ENCODE data around the gene KIF12.

KIF12 gene

DNA sequence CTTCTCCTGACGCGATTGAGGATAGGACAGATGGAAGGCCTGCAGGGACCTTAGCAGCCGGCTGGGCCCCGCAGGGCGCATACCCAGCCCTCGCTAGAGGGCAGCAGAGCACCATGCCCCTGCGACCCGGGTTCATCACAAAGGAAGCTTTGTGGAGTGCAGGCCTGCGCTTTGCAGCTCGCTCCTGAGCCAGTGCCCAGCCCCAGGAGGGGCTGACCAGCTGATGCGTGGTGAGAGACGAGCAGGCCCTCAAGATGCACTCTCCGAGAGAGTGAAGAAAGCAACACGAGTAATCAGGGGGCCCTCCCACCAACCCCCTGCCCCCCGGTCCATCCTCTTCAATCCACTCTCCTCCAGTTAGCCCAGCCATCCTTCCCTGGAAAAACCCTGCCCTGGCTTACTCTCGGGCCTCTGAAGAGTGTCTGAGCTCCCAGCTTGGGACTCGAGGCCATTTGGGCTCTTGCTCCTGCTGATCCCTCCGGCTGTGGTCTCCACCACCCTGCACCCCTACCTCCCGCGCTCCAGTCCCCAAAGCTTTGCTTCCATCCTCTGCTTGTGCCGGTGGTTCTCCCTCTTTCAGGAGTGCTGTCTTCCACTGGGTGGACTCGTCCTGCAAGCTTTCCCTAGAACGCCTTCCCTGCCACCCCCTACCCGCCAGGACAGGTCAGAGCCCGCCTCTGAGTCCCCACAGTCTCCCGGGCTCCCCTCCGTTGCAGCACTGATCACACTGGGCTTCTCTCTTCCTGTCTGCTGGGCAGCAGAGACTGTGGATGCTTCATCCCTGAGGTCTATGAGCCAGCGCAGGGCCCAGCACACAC, 9.1 kb upstream of the KIF12 start:
- peak; percentile 22 for DNase-seq (ENCODE audit: low read depth, low spot score)
- H3K27ac ChIP-seq: no peak overlapping the region

DNA sequence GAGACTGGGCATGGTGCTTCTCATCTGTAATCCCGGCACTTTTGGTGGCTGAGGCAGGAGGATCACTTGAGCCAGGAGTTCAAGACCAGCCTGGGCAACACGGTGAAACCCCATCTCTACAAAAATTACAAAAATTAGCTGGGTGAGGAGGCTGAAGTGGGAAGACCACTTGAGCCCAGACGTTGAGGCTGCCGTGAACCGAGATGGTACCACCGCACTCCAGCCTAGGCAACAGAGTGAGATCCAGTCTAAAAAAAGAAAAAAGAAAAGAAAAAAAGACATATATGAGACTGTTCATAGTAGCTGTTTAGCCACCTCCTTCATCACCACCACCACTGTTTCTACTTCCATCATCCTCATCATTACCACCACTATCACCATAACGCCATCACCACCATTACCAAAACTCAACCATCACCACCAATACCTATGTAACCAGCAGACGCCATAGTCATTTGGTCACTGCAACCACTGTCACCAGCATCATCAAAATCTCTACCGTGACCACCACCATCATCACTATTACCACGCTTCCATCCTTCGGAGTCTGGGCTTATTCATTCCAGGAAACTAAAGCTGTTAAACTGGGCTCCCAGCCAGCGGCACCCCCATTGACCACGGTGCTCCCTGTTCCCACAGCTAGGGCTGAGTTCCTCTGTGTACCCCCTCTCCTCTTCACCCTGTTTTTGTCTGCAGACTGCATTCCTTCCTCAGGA, 8.4 kb upstream of the KIF12 start:
- DNase-seq (ENCODE audit: low read depth, low spot score): no peak
- no peak overlapping the region for H3K27ac ChIP-seq

- DNase-seq (ENCODE audit: low read depth, low spot score): no peak
- no peak overlapping the region for H3K27ac ChIP-seq
Measured at GRCh38 chr9:114105236-114105635, 6.1 kb upstream of the KIF12 start.

DNA sequence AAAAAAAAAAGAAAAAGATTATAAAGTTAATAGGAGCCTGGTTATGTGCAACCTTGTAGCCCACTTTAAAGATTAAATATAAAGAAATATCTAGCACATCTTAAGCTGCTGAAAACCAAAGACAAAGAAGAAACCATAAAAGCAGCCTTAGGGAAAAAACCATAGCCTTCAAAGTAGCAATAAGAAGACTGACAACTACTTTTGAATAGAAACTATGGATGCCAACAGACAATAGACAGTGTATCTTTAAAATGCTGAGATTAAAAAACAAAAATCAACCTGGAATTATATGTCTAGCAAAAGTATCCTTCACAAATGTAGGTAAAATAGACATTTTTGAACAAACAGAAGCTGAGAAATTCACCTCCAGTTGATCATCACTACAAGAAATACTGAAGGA, 3.4 kb upstream of the KIF12 start:
- DNase-seq (ENCODE audit: low read depth, low spot score): no peak
- H3K27ac ChIP-seq: no peak overlapping the region

DNA sequence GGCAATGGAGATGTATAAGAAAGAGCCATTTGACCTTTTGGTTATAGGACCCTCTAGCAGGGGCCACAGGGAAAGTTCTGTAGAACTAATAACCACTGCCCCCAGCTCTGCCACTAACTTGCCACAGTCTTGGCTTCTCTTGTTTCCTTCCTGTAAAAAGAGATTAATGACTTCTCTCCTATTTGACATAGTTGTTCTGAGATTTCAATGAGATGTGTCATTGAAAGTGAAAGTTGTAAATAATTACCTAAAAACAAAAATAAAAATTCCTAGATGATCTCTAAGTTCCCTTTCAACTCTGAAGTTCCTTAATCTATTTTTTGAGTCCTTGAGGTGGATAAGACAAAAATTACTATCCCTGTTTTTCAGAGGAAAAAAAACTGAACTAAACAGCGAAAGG, 1.4 kb upstream of the KIF12 start:
- no peak overlapping the region for H3K27ac ChIP-seq
- DNase-seq (ENCODE audit: low read depth, low spot score): no peak

- DNase-seq (ENCODE audit: low read depth, low spot score): no peak
- no peak overlapping the region for H3K27ac ChIP-seq
Measured at GRCh38 chr9:114099669-114100270, 678 bp upstream of the KIF12 start.

DNA sequence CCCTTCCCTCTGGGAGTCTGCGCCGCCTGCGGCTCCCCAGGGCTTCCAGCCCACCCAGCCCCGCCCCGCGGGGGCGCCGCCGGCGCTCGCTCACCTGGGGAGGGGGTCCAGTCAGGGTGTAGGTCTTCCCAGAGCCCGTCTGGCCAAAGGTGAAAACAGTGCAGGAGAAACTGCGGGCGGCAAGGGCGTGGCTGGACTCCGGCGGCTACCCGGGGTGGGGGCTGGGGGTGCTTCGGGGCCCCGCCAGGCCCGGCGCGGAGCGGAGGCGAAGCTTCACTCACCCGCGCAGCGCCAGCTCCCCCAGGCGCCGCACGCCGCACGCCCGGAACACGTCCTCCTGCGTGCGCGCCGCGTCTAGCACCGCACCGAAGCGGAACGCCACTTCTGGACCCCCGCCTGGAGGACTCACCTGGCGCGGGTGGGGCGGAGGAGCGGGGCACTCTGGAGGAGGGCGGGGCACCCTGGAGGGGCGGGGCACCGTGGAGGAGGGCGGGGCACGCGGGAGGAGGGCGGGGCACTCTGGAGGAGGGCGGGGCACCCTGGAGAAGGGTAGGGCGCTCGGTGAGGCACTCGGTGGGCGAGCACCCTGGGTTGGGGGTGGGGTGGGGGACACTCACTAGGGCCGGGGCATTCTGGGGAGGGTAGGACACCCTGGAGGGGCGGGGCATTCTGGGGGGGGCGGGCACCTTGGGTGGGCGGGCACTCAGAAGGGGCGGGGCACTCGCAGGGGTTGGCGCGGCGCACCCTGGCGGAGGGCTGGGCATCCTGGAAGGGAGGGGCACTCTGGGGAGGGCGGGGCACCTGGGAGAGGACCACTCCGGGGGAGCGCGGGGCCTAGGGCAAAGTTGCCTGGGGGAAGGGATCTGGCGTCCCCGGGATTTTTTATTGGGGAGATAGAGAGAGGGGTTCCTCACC, 814 bp downstream of the KIF12 start:
- H3K27ac ChIP-seq: no peak overlapping the region
- no peak for DNase-seq (ENCODE audit: low read depth, low spot score)

DNA sequence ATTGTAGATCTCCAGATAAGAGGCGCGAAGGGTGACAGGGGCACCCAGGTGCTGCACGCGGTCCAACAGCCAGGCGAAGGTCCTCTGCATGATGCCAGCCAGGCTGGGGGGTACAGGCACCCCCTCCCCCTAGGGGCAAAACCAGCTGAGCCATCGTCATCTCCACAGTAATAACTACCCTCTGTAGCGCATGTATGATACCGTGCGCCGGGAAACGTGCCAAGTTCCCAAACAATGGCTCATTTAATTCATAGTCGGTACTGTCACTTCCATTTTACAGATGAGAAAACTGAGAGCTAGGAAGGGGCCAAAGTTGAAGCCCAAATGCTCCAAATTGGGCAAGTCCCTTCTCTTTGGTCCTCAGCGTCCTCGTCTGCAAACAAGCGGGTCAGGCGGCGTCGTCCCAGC, 1.5 kb downstream of the KIF12 start:
- DNase-seq (ENCODE audit: low read depth, low spot score): no peak
- no peak overlapping the region for H3K27ac ChIP-seq

- no peak overlapping the region for H3K27ac ChIP-seq
- no peak for DNase-seq (ENCODE audit: low read depth, low spot score)
Measured at GRCh38 chr9:114096866-114097612, 2.1 kb downstream of the KIF12 start.

- H3K27ac ChIP-seq: no peak overlapping the region
- no peak for DNase-seq (ENCODE audit: low read depth, low spot score)
Measured at GRCh38 chr9:114096041-114096511, 3.0 kb downstream of the KIF12 start.

DNA sequence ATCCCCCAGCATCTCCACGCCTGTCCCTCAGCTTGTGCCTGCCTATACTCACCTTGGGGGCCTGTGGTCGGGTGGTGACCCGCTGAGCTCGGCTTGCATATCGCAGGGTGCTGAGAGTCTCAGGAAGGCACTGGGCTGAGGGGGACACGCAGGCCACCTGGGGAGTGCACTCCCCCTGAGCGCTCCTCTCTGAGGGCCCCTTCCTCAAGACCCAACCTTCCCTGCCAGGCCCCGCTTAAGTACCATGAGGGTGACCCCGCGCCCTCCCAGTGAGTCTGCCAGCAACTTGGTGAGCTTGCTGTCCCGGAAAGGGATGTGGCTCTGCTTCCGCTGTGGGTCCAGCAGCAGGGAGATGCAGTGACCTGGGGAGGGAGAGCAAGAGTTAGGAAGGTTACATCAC, 4.1 kb downstream of the KIF12 start:
- no peak overlapping the region for H3K27ac ChIP-seq
- no peak for DNase-seq (ENCODE audit: low read depth, low spot score)

- no peak for DNase-seq (ENCODE audit: low read depth, low spot score)
- no peak overlapping the region for H3K27ac ChIP-seq
Measured at GRCh38 chr9:114093761-114094505, 5.2 kb downstream of the KIF12 start.

- DNase-seq (ENCODE audit: low read depth, low spot score): no peak
Measured at GRCh38 chr9:114093031-114093471, 6.0 kb downstream of the KIF12 start.

DNA sequence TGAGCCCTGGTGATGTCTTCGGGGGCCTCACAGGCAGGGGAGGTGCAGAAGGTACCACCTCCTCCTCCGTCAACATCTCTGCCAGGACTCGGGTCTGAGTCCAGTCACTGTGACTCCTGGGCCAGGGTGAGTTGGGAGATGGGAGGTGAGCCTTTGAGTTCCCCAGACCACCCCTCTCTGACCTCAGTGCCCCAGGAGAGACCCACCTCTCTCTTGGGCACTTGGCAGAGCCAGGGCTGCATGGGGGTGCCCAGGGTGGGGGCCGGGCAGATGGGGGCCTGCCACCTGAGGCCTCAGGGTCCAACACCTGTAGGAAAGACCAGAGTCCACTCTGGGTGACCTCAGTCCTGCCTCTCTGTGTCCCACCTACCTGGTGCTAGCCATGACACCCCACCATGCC, 6.8 kb downstream of the KIF12 start:
- H3K27ac ChIP-seq: no peak overlapping the region
- DNase-seq (ENCODE audit: low read depth, low spot score): no peak

More at GRCh38 chr9:114093031-114093471, 6.0 kb downstream of the KIF12 start:
- no peak overlapping the region for H3K27ac ChIP-seq

GRCh38 chr9:114091711-114092110, 7.4 kb downstream of the KIF12 start:
- H3K27ac ChIP-seq: no peak overlapping the region
- no peak for DNase-seq (ENCODE audit: low read depth, low spot score)

DNA sequence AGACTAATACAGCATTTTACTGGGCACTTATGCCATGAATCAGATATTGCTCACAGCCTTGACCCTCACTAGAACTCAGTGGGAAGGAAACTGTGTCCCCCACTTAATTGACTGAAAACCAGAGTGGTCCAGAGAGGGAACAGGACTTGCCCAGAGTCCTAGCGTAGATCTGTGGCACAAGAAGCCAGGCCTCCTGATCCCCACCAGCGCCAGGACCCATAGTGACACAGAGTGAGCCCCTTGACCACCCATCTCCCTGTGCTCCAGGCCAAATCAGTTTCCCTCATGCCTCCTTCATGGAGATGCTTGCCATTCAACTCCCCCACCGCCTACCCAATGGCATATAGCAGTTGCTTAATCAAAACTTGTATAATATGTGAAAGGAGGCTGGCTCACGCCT, 8.3 kb downstream of the KIF12 start:
- DNase-seq (ENCODE audit: low read depth, low spot score): no peak

DNA sequence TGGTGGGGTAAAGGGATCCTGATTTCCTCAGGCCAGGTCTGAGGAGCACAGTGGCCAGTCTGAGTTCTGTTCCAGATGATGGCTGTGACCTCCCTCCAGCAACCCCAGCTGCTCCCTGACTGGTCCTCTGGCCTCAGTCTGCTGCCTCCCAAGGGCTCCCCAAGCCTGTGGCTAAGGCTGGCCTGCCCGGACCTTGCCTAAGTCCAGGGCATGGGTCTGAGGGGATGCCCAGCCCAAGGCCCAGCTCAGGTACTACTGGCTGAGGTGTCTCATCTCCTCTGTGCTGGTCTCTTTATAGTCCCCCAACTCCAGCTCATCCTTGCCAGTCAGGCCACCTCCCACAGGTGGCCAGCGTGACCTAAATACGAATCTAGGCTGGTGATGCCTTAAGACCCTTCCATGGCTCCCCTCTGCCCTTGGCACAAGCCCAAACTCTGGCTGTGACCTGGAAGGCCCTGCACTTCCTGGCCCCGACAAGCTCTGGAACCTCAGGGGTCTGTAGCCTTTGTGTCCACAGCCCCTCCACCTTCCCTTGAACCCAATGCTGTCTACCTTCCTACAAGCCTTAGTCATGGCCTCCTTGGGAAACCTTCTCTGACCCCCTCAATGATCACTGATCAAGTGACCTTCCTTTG, 9.8 kb downstream of the KIF12 start:
- H3K27ac ChIP-seq: no peak overlapping the region
- no peak for DNase-seq (ENCODE audit: low read depth, low spot score)

More for the DNA sequence above, 8.3 kb downstream of the KIF12 start:
- no peak overlapping the region for H3K27ac ChIP-seq

DNA sequence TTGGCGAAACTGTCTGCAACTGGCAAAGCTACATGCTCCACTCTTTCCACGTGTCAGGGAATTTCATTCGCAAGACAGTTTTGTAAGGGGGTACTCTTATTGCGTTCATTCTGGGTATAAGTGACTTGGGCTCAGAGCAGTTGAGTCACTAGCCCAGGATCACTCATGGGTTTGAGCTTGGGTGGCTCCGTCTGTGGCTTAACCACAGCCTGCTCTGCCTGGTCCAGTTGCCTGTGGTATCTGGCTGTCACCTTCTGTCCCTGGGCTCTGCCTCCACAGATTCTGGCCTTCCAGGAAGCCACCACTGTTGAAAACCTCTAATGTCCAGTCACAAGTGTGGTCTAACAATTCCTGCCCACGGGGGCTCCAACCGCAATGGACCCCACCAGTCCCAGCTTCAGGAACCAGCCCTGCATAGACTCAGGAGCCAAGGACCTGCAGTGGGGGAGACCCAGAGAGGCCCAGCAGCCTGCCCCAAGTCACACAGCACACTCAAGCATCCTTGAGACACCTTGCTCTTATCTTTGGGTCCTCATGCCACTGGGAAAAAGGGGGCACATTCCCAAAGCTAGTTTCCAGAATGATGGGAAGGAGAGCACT, 10.4 kb downstream of the KIF12 start:
- no peak overlapping the region for H3K27ac ChIP-seq
- no peak for DNase-seq (ENCODE audit: low read depth, low spot score)
